B cell (primary cell): ENCODE data around the gene RAB3D. TPM values are rescaled to one million over a fixed set of nuclear protein-coding genes. Genes with fewer than 3 reads are reported as not detected.

Source experiments
- ATAC-seq: fragments of 200-7000 bp; cut with Tn5 transposase; one replicate; pipeline ENCODE4 v1.10.0; 2021; ENCODE audit warnings: low read depth, mild to moderate bottlenecking, moderate number of reproducible peaks, moderate library complexity
- CTCF ChIA-PET: fragments of 350-600 bp; sonication (Branson Sonifier 250); formaldehyde crosslinking; loops from one replicate; lab custom pipeline; 2021; ENCODE audit warnings: antibody characterized with exemption, inconsistent platforms; lab: Charles Lee
- POLR2A ChIA-PET: fragments of 350-600 bp; sonication (Branson Sonifier 250); formaldehyde crosslinking; loops from one replicate; lab custom pipeline; 2021; ENCODE audit warnings: antibody characterized with exemption; lab: Charles Lee
- DNase-seq: peaks from one replicate; pipeline ENCODE4 v3.0.0; 2013
- H2AFZ ChIP-seq: 2 replicates; pipeline ENCODE4 v1.6.1; 2012; ENCODE audit warnings: mild to moderate bottlenecking, low read depth, low read length; ENCODE audit not compliant: insufficient read depth, poor library complexity, severe bottlenecking
- H3K27ac ChIP-seq, 2 donors: 1 replicate in 1 of 2; 2 replicates in 1 of 2; pipeline ENCODE4 v1.5.1; 2012 to 2013; ENCODE audit warnings: low read length in 2 of 2, mild to moderate bottlenecking in 2 of 2, moderate library complexity in 1 of 2
- H3K27me3 ChIP-seq, 4 experiments: fragments of 200-600 bp in 1 of 4; sonication (generic) in 1 of 4; replicated peaks in 1 of 4; 1 replicate in 2 of 4; 2 replicates in 2 of 4; pipeline versions ENCODE4 v1.6.1 to v1.7.0; 2013 to 2016; ENCODE audit warnings: low read length in 3 of 4, mild to moderate bottlenecking in 2 of 4, mixed read lengths in 1 of 4, moderate library complexity in 1 of 4; ENCODE audit not compliant: insufficient read depth in 4 of 4, control insufficient read depth in 3 of 4; ENCODE audit errors: control extremely low read depth in 1 of 4
- H3K36me3 ChIP-seq, 2 experiments: replicated peaks in 1 of 2; 1 replicate in 1 of 2; 2 replicates in 1 of 2; pipeline versions ENCODE4 v1.6.1 to v1.7.1; 2013; ENCODE audit warnings: low read length in 1 of 2; ENCODE audit not compliant: insufficient read depth in 2 of 2, control insufficient read depth in 1 of 2; ENCODE audit errors: control extremely low read depth in 1 of 2, extremely low read depth in 1 of 2
- H3K4me1 ChIP-seq, 2 donors: fragments of 200-600 bp in 1 of 2; sonication (generic) in 1 of 2; 1 replicate in 1 of 2; 2 replicates in 1 of 2; pipeline versions ENCODE4 v1.5.1 to v1.6.1; 2013 to 2017; ENCODE audit warnings: low read length in 2 of 2; ENCODE audit not compliant: control insufficient read depth in 2 of 2, insufficient read depth in 2 of 2
- H3K4me2 ChIP-seq: replicated peaks from 2 replicates; pipeline ENCODE3; 2012; ENCODE audit warnings: mild to moderate bottlenecking, low read depth, low read length; ENCODE audit not compliant: poor library complexity, severe bottlenecking
- H3K4me3 ChIP-seq, 5 experiments: fragments of 200-600 bp in 1 of 5; sonication (generic) in 1 of 5; 1 replicate in 3 of 5; 2 replicates in 2 of 5; pipeline versions ENCODE4 v1.5.1 to v1.7.0; 2011 to 2016; ENCODE audit warnings: low read length in 4 of 5, mild to moderate bottlenecking in 4 of 5, low read depth in 2 of 5, control low read depth in 1 of 5, moderate library complexity in 1 of 5; ENCODE audit not compliant: insufficient read depth in 1 of 5; ENCODE audit errors: control extremely low read depth in 1 of 5, extremely low read depth in 1 of 5
- H3K79me2 ChIP-seq: fragments of 200-600 bp; sonication (generic); one replicate; pipeline ENCODE4 v1.6.0; 2016; ENCODE audit warnings: low read length; ENCODE audit not compliant: control insufficient read depth, insufficient read depth
- H3K9ac ChIP-seq: fragments of 200-600 bp; sonication (generic); 2 replicates; pipeline ENCODE4 v1.6.1; 2017; ENCODE audit warnings: mild to moderate bottlenecking, low read length, moderate library complexity
- H3K9me3 ChIP-seq, 3 donors: one replicate each; pipeline versions ENCODE4 v1.6.1 to v1.7.1; 2013; ENCODE audit warnings: low read length in 2 of 3; ENCODE audit not compliant: control insufficient read depth in 2 of 3, insufficient read depth in 1 of 3; ENCODE audit errors: control extremely low read depth in 1 of 3
- H4K20me1 ChIP-seq: 2 replicates; pipeline ENCODE4 v1.6.0; 2012; ENCODE audit warnings: mild to moderate bottlenecking, low read length; ENCODE audit not compliant: insufficient read depth, control insufficient read depth, poor library complexity, severe bottlenecking
- H3K27ac Mint-ChIP-seq: one replicate; pipeline ENCODE4 v1.8.0; 2021; ENCODE audit warnings: mixed read lengths
- H3K27me3 Mint-ChIP-seq: one replicate; pipeline ENCODE4 v1.8.0; 2021; ENCODE audit warnings: mixed read lengths
- H3K4me1 Mint-ChIP-seq: one replicate; pipeline ENCODE4 v1.8.0; 2021; ENCODE audit warnings: mixed read lengths
- H3K4me3 Mint-ChIP-seq: one replicate; pipeline ENCODE4 v1.8.0; 2021; ENCODE audit warnings: mixed read lengths
- H3K9me3 Mint-ChIP-seq: one replicate; pipeline ENCODE4 v1.8.0; 2022; ENCODE audit warnings: mixed read lengths; ENCODE audit not compliant: insufficient read depth
- CTCF ChIP-seq: fragments of 200-600 bp; IDR thresholded peaks from one replicate; pipeline ENCODE4 v1.8.0; 2022; ENCODE audit warnings: antibody characterized with exemption, mild to moderate bottlenecking
- EZH2 ChIP-seq: IDR thresholded peaks from 2 replicates; pipeline ENCODE4 v1.6.1; 2012; ENCODE audit warnings: borderline replicate concordance, low read depth, mild to moderate bottlenecking, moderate library complexity, low read length; ENCODE audit not compliant: insufficient read depth, poor library complexity, severe bottlenecking
- WGBS: methylation state at CpG from one replicate; pipeline ENCODE4 v1.1.5; 2013; ENCODE audit warnings: missing lambda C conversion rate; ENCODE audit not compliant: insufficient coverage; 5-methylcytosine and 5-hydroxymethylcytosine counted together
- intact Hi-C: fragments of 100-400 bp; cut with micrococcal nuclease; formaldehyde crosslinking; loops from one replicate; pipeline ENCODE4 v1.10.0; 2022
- polyA plus RNA-seq: library from polyadenylated mRNA; depleted of rRNA; stranded (reverse); fragments of >200 nt; gene quantifications from 2 replicates; pipeline ENCODE4 v1.2.3, GENCODE V29; 2012
- total RNA-seq, 2 donors: library from RNA; stranded (reverse); fragments of 120-200 nt in 1 of 2; gene quantifications; 1 replicate in 1 of 2; 2 replicates in 1 of 2; pipeline versions ENCODE4 v1.2.3 to v1.2.4, GENCODE V29; 2013 to 2022

Gene RAB3D
- total and polyA plus RNA-seq, 2 donors (not counting 1 experiment from before 2014, with no cell fraction given): 5.3 to 8.9 TPM

GRCh38 chr19:11291991-11292390, 47.5 kb downstream of the RAB3D start:
- no CpG with 5 or more reads among the region's 1 CpG for WGBS
- Histone ChIP-seq H3K36me3 (no peaks in the 10 kb centered on the region), H3K9ac (no peak overlapping the region), H3K9me3 (no peaks in the 10 kb centered on the region), H3K4me3 (no peak overlapping the region), H3K27ac (no peak overlapping the region), H3K4me1 (peaks cover 0 to 10% of the 10 kb centered on the region in 2 donors), H2AFZ (no peak overlapping the region), H4K20me1 (no peaks in the 10 kb centered on the region), H3K27me3 (peaks cover 0 to 19% (median 0%) of the 10 kb centered on the region in 4 experiments), H3K79me2 (no peaks in the 10 kb centered on the region), H3K4me2 (no peak overlapping the region)
- Mint-ChIP-seq H3K27ac (no peak overlapping the region), H3K9me3 (no peaks in the 10 kb centered on the region), H3K4me1 (peaks cover 8% of the 10 kb centered on the region), H3K4me3 (no peak overlapping the region), H3K27me3 (peaks cover 27% of the 10 kb centered on the region)
- no peak for TF ChIP-seq CTCF
- TF ChIP-seq EZH2: no peak
- ChIA-PET CTCF (interaction anchor here (0.9 to 4.1 kb wide), 4 partner anchors 42 to 190 kb away, joined by 3 to 38 read pairs (median 8); partner anchors contain the start of gene ELAVL3), POLR2A (interaction anchor here (0.6 kb wide), 1 partner anchor 154 kb away, joined by 3 read pairs; no protein-coding TSS in a partner anchor)
- DNase-seq (no peak), ATAC-seq (no peak)
- intact Hi-C loops: loop anchor here (2.0 kb wide), 1 partner anchor 83 kb away; the partner anchor contains the start of gene SWSAP1

GRCh38 chr19:11291415-11291814, 48.0 kb downstream of the RAB3D start:
- Mint-ChIP-seq H3K4me1 (peaks cover 8% of the 10 kb centered on the region), H3K27me3 (peaks cover 27% of the 10 kb centered on the region), H3K4me3 (no peak overlapping the region), H3K27ac (no peak overlapping the region), H3K9me3 (no peaks in the 10 kb centered on the region)
- TF ChIP-seq EZH2 (no peak), CTCF (no peak)
- ChIA-PET CTCF (interaction anchor here (0.9 to 4.1 kb wide), 3 partner anchors 92 to 191 kb away, joined by 3 to 38 read pairs (median 4); partner anchors contain the start of gene ELAVL3), POLR2A (interaction anchor here (0.6 kb wide), 1 partner anchor 154 kb away, joined by 3 read pairs; no protein-coding TSS in a partner anchor)
- no peaks in the 10 kb centered on the region for H3K9me3 ChIP-seq
- no peak overlapping the region for H3K27ac ChIP-seq
- no peak for ATAC-seq
- H3K4me1 ChIP-seq: peaks cover 0 to 10% of the 10 kb centered on the region in 2 donors
- no peaks in the 10 kb centered on the region for H4K20me1 ChIP-seq
- no peak overlapping the region for H3K9ac ChIP-seq
- DNase-seq: no peak
- peaks cover 0 to 19% (median 0%) of the 10 kb centered on the region in 4 experiments for H3K27me3 ChIP-seq
- WGBS: 68% methylated on average over 4 of the region's 7 CpGs
- H3K79me2 ChIP-seq: no peaks in the 10 kb centered on the region
- no peak overlapping the region for H3K4me3 ChIP-seq
- no peak overlapping the region for H3K4me2 ChIP-seq
- intact Hi-C loops: no loop called here
- H3K36me3 ChIP-seq: no peaks in the 10 kb centered on the region
- H2AFZ ChIP-seq: no peak overlapping the region
